SK-N-SH (cell line): Measurements from ENCODE around the gene ZNF396. TPM values are rescaled to one million over a fixed set of nuclear protein-coding genes. Genes with fewer than 3 reads are reported as not detected.

Experiments
- CTCF ChIA-PET: fragments of 300-600, 350-600 bp; formaldehyde crosslinking; extraction: SDS; loops from one replicate; lab custom pipeline; 2021; lab: Yijun Ruan, JAX
- POLR2A ChIA-PET: fragments of 350-600 bp; sonication (Branson Sonifier 250); formaldehyde crosslinking; extraction: SDS; loops from one replicate; lab custom pipeline; 2020; ENCODE audit warnings: antibody characterized with exemption, inconsistent platforms; lab: Yijun Ruan, JAX
- DNase-seq: peaks from one replicate; pipeline ENCODE4 v3.0.0; 2012
- H2AFZ ChIP-seq: fragments of 200-600 bp; sonication (generic); 2 replicates; pipeline ENCODE4 v1.8.1; 2016; ENCODE audit warnings: antibody characterized with exemption, mild to moderate bottlenecking, low read depth
- H3F3A ChIP-seq: fragments of 200-600 bp; sonication (generic); replicated peaks from 2 replicates; pipeline ENCODE3; 2016; ENCODE audit warnings: antibody characterized with exemption, mild to moderate bottlenecking; ENCODE audit not compliant: insufficient read depth
- H3K27ac ChIP-seq, 2 experiments: fragments of 200-500 bp in 1 of 2; fragments of 200-600 bp in 1 of 2; sonication (Bioruptor generic) in 1 of 2; sonication (generic), shearing (Covaris generic) in 1 of 2; 2 replicates each; pipeline versions ENCODE4 v1.5.1 to v1.6.1; 2014 to 2016; ENCODE audit warnings: low read depth in 2 of 2, inconsistent platforms in 1 of 2, low read length in 1 of 2, mild to moderate bottlenecking in 1 of 2, mixed read lengths in 1 of 2
- H3K27me3 ChIP-seq: fragments of 200-600 bp; sonication (generic), shearing (Covaris generic); 2 replicates; pipeline ENCODE4 v1.6.1; 2016; ENCODE audit warnings: mixed run types; ENCODE audit not compliant: insufficient read depth
- H3K36me3 ChIP-seq, 2 experiments: fragments of 200-500 bp in 1 of 2; fragments of 200-600 bp in 1 of 2; sonication (Bioruptor generic) in 1 of 2; sonication (generic) in 1 of 2; replicated peaks in 1 of 2; 2 replicates each; pipeline versions ENCODE3 to v1.5.1; 2014 to 2016; ENCODE audit warnings: low read length in 1 of 2, mild to moderate bottlenecking in 1 of 2; ENCODE audit not compliant: insufficient read depth in 2 of 2, control insufficient read depth in 1 of 2
- H3K4me1 ChIP-seq, 2 experiments: fragments of 200-500 bp in 1 of 2; fragments of 200-600 bp in 1 of 2; sonication (Bioruptor generic) in 1 of 2; sonication (generic), shearing (Covaris generic) in 1 of 2; 2 replicates each; pipeline versions ENCODE4 v1.5.1 to v1.6.1; 2014 to 2016; ENCODE audit warnings: low read depth in 1 of 2, low read length in 1 of 2, mixed run types in 1 of 2; ENCODE audit not compliant: insufficient read depth in 2 of 2, control insufficient read depth in 1 of 2
- H3K4me2 ChIP-seq: fragments of 200-600 bp; sonication (generic), shearing (Covaris generic); 2 replicates; pipeline ENCODE4 v1.6.1; 2017; ENCODE audit warnings: mixed run types
- H3K4me3 ChIP-seq, 2 experiments: fragments of 200-500 bp in 1 of 2; fragments of 200-600 bp in 1 of 2; sonication (Bioruptor generic) in 1 of 2; sonication (generic), shearing (Covaris generic) in 1 of 2; 2 replicates each; pipeline versions ENCODE4 v1.5.1 to v1.8.1; 2014 to 2016; ENCODE audit warnings: low read depth in 2 of 2, inconsistent platforms in 1 of 2, low read length in 1 of 2, mild to moderate bottlenecking in 1 of 2, mixed read lengths in 1 of 2, moderate library complexity in 1 of 2
- H3K79me2 ChIP-seq: fragments of 200-600 bp; sonication (generic); 2 replicates; pipeline ENCODE4 v1.8.1; 2017; ENCODE audit warnings: mild to moderate bottlenecking; ENCODE audit not compliant: insufficient read depth
- H3K9ac ChIP-seq: fragments of 200-600 bp; sonication (generic); 2 replicates; pipeline ENCODE4 v1.6.1; 2017; ENCODE audit warnings: mixed run types
- H3K9me2 ChIP-seq: fragments of 200-600 bp; sonication (generic); 2 replicates; pipeline ENCODE4 v1.6.1; 2017; ENCODE audit warnings: mixed run types
- H3K9me3 ChIP-seq: fragments of 200-600 bp; sonication (generic); 2 replicates; pipeline ENCODE4 v1.6.1; 2017; ENCODE audit warnings: mixed run types, mild to moderate bottlenecking, moderate library complexity
- H4K20me1 ChIP-seq: fragments of 200-600 bp; sonication (generic); 2 replicates; pipeline ENCODE4 v1.6.1; 2017; ENCODE audit warnings: mild to moderate bottlenecking, mixed run types; ENCODE audit not compliant: insufficient read depth
- CTCF ChIP-seq: fragments of 200-600 bp; sonication (generic); IDR thresholded peaks from 2 replicates; pipeline ENCODE4 v1.6.1; 2017; ENCODE audit warnings: antibody characterized with exemption, mild to moderate bottlenecking, moderate library complexity
- ELF1 ChIP-seq: IDR thresholded peaks from 2 replicates; pipeline ENCODE4 v1.4.0; 2012
- EZH2phosphoT487 ChIP-seq: fragments of 200-600 bp; sonication (generic); IDR thresholded peaks from 2 replicates; pipeline ENCODE4 v1.6.1; 2017; ENCODE audit warnings: low read depth, mixed run types, mild to moderate bottlenecking, antibody characterized with exemption, moderate library complexity, borderline replicate concordance
- FOSL2 ChIP-seq: IDR thresholded peaks from 2 replicates; pipeline ENCODE4 v1.4.0; 2012; ENCODE audit warnings: low read depth, mild to moderate bottlenecking, moderate library complexity, borderline replicate concordance
- GABPA ChIP-seq: IDR thresholded peaks from 2 replicates; pipeline ENCODE4 v1.4.0; 2012; ENCODE audit warnings: low read depth, mild to moderate bottlenecking
- IRF3 ChIP-seq: fragments of 150-350 bp; IDR thresholded peaks from 2 replicates; pipeline ENCODE4 v1.6.1; 2016; ENCODE audit warnings: mild to moderate bottlenecking, low read depth, low read length
- NRF1 ChIP-seq: IDR thresholded peaks from 2 replicates; pipeline ENCODE4 v1.6.1; 2012; ENCODE audit warnings: low read depth, mild to moderate bottlenecking, low read length
- PBX3 ChIP-seq: IDR thresholded peaks from 2 replicates; pipeline ENCODE4; 2012
- RAD21 ChIP-seq: IDR thresholded peaks from 2 replicates; pipeline ENCODE4 v1.6.1; 2012; ENCODE audit warnings: mild to moderate bottlenecking, low read length
- RFX5 ChIP-seq: IDR thresholded peaks from 2 replicates; pipeline ENCODE4 v1.6.1; 2012; ENCODE audit warnings: mild to moderate bottlenecking, improper control_type of control experiment, low read length
- RXRA ChIP-seq: IDR thresholded peaks from 2 replicates; pipeline ENCODE4 v1.4.0; 2012; ENCODE audit warnings: low read depth, mild to moderate bottlenecking, borderline replicate concordance
- SMC3 ChIP-seq: IDR thresholded peaks from 2 replicates; pipeline ENCODE4 v1.6.1; 2012; ENCODE audit warnings: low read depth, low read length, improper control_type of control experiment
- TCF12 ChIP-seq: IDR thresholded peaks from 2 replicates; pipeline ENCODE4 v1.4.0; 2012
- WGBS: methylation state at CpG from one replicate; pipeline ENCODE4 v1.1.6; 2017; ENCODE audit warnings: low lambda C conversion rate; 5-methylcytosine and 5-hydroxymethylcytosine counted together
- polyA plus RNA-seq, 3 experiments: library from polyadenylated mRNA; depleted of rRNA; stranded (reverse); fragments of >200 nt; gene quantifications; 2 replicates each; pipeline ENCODE4 v1.2.3, GENCODE V29; 2012
- TF ChIP-seq, protein P1 (sequence below): IDR thresholded peaks from 2 replicates; pipeline ENCODE4 v1.4.0; 2012; ENCODE audit warnings: low read depth, borderline replicate concordance

The ZNF396 gene
- polyA plus RNA-seq, 1 of the 3 experiments (the other 2 are of a cell fraction): 0.41 TPM

DNA sequence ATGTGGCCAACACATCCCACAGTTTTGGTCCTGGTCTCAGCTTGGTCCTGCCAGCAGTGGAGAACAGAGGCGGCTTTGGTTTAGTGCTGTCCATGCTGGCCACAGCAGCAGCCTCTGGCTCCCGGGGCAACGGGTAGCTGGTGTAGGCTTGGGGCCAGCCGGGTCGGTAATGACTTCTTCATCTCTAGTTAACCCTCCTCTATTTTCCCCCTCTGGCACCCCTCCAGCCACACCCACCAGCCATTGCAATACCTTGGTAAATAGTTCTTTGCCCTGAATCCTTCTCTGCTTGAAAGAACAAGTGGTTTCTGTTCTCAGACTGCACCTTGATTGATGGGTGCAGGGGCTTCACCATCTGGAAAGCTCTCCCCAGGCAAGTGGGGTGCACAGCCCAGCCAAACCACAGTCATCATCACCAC, 31.7 kb upstream of the ZNF396 start:
- TF ChIP-seq ELF1 (no peak), RXRA (no peak), NRF1 (no peak)
- Histone ChIP-seq H3K4me2 (no peak overlapping the region), H3K9me3 (no peaks in the 10 kb centered on the region), H3K9me2 (no peaks in the 10 kb centered on the region), H3K27me3 (no peaks in the 10 kb centered on the region), H3K4me1 (no peaks in the 10 kb centered on the region), H4K20me1 (no peaks in the 10 kb centered on the region), H3K9ac (no peak overlapping the region), H3F3A (no peaks in the 10 kb centered on the region), H2AFZ (no peak overlapping the region), H3K36me3 (no peaks in the 10 kb centered on the region), H3K79me2 (no peaks in the 10 kb centered on the region), H3K4me3 (no peak overlapping the region), H3K27ac (no peak overlapping the region)
- WGBS: 92% methylated on average over 5 of the region's 5 CpGs
- DNase-seq: no peak
- ChIA-PET POLR2A (no interaction called here), CTCF (interaction anchor here (0.7 to 3.1 kb wide), 12 partner anchors 10 to 1189 kb away, joined by 3 to 12 read pairs (median 6); no protein-coding TSS in a partner anchor)

- no peaks in the 10 kb centered on the region for H3K9me3 ChIP-seq
- no peak overlapping the region for H3K27ac ChIP-seq
- H3F3A ChIP-seq: no peaks in the 10 kb centered on the region
- no peaks in the 10 kb centered on the region for H3K9me2 ChIP-seq
- no peaks in the 10 kb centered on the region for H3K36me3 ChIP-seq
- DNase-seq: peak; percentile 62
- ChIA-PET POLR2A (no interaction called here), CTCF (interaction anchor here (0.6 to 3.1 kb wide), 23 partner anchors 9 to 1446 kb away, joined by 3 to 12 read pairs (median 4); partner anchors contain the start of gene INO80C)
- H3K27me3 ChIP-seq: no peaks in the 10 kb centered on the region
- H3K4me2 ChIP-seq: no peak overlapping the region
- no peaks in the 10 kb centered on the region for H3K4me1 ChIP-seq
- H3K79me2 ChIP-seq: no peaks in the 10 kb centered on the region
- H2AFZ ChIP-seq: no peak overlapping the region
- no peaks in the 10 kb centered on the region for H4K20me1 ChIP-seq
- TF ChIP-seq SMC3: peak; percentile 77
- TF ChIP-seq CTCF: peak; percentile 87
- no peak for TF ChIP-seq FOSL2
- TF ChIP-seq RAD21: peak; percentile 83
- no peak for TF ChIP-seq TCF12
- H3K9ac ChIP-seq: no peak overlapping the region
- H3K4me3 ChIP-seq: no peak overlapping the region; a peak in 1 of 4 replicates
- 31% methylated on average over 5 of the region's 5 CpGs for WGBS
Observed at GRCh38 chr18:35407871-35408481, 30.8 kb upstream of the ZNF396 start.

DNA sequence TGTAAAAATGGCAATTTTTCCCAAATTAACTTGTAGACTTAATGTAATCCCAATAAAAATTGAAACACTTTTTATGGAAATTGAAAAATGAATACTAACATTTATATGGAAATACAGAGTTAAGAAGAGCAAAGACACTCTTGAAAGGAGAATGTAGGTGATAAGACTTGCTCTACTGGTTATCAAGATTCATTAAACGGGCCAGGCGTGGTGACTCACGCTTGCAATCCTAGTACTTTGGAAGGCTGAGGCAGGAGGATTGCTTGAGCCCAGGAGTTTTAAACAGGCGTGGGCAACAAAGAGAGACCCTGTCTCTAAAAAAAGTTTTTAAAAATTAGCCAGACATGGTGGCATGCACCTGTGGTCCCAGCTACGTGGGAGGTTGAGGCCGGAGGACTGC, 29.5 kb upstream of the ZNF396 start:
- no peaks in the 10 kb centered on the region for H3K9me2 ChIP-seq
- H3K79me2 ChIP-seq: no peaks in the 10 kb centered on the region
- no peak for DNase-seq
- no peaks in the 10 kb centered on the region for H3K27me3 ChIP-seq
- H3K4me2 ChIP-seq: no peak overlapping the region
- POLR2A ChIA-PET: no interaction called here
- H3K36me3 ChIP-seq: no peaks in the 10 kb centered on the region
- 74% methylated on average over 6 of the region's 6 CpGs for WGBS
- no peaks in the 10 kb centered on the region for H4K20me1 ChIP-seq
- H3K4me1 ChIP-seq: no peaks in the 10 kb centered on the region
- no peak overlapping the region for H3K4me3 ChIP-seq
- no peak overlapping the region for H3K9ac ChIP-seq
- no peaks in the 10 kb centered on the region for H3K9me3 ChIP-seq
- H2AFZ ChIP-seq: no peak overlapping the region
- H3F3A ChIP-seq: no peaks in the 10 kb centered on the region
- H3K27ac ChIP-seq: no peak overlapping the region
- CTCF ChIA-PET: interaction anchor here (1.4 to 3.1 kb wide), 2 partner anchors 72 to 543 kb away, joined by 3 to 10 read pairs; no protein-coding TSS in a partner anchor
- TF ChIP-seq, protein P1, sequence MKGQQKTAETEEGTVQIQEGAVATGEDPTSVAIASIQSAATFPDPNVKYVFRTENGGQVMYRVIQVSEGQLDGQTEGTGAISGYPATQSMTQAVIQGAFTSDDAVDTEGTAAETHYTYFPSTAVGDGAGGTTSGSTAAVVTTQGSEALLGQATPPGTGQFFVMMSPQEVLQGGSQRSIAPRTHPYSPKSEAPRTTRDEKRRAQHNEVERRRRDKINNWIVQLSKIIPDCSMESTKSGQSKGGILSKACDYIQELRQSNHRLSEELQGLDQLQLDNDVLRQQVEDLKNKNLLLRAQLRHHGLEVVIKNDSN: no peak
- TF ChIP-seq IRF3 (no peak), ELF1 (no peak), NRF1 (no peak), EZH2phosphoT487 (no peak), RFX5 (no peak), PBX3 (no peak), CTCF (no peak), GABPA (no peak)
